ENCODE data around the gene CORO7. TPM values are rescaled to one million over a fixed set of nuclear protein-coding genes. Genes with fewer than 3 reads are reported as not detected.

The CORO7 gene
- total and polyA plus RNA-seq, 9 of the 15 experiments (the other 6 are each of a cell fraction or from before 2014, with no cell fraction given) = 0.45 to 77.2 (median 18.7) TPM

DNA sequence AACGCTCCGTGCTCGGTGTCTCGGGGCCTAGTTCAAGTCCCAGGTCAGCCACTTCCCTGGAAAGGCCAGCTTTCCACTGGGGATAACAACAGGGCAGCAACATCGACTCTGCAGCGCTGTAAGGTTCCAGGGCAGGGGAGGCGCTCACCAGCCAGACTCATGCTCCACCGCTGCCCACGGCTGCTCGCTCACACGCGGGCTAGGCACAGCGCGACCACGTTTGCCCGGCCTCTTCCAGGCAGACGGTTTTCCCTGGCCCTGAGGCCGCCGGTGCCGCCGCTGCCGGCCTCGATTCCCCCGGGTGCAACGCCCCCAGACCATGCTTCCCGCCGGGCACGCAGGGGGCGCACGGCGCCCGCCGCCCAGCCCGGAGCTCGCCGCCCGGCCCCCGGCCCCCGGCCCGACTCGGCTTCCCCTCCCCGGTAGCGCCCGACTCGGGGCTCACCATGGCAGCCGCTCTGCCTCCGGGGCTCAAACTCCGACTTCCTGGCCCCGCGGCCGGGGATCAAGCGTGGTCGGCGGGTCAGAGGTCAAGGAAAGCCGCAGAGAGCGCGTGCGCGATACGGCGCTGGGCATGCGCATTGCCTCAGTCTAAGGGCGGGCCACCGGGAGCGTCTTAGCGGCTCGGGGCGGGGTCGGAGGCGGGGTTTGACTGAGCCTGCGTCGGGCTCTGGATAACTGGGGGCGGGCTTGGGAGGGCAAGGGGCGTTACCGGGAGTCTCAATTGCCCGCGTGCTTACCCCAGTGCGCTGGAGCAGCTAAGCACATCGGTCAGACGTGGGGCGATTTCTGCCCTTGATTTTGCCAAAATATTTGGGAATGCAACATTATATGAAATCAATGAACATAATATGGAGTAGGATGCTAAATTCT is 65.4 kb downstream of the CORO7 start, which contains the start of gene PAM16 (continued):
- TF ChIP-seq GTF2F1 (IDR thresholded peaks at IDR 0.05; ENCODE audit: low read depth, low read length) = no peak
- TF ChIP-seq PRPF4 (IDR thresholded peaks at IDR 0.05; ENCODE audit: insufficient read depth, low read depth, low read length, poor library complexity, severe bottlenecking) = no peak
- TF ChIP-seq SAFB (IDR thresholded peaks at IDR 0.05; ENCODE audit: borderline replicate concordance, low read depth, low read length) = no peak
- TF ChIP-seq NR1H2 (CRISPR knock-in tag; IDR thresholded peaks at IDR 0.05) = no peak
- TF ChIP-seq BRD9 (IDR thresholded peaks at IDR 0.05; ENCODE audit: low read depth, partially characterized antibody) = no peak
- no peak for TF ChIP-seq ETV6 (IDR thresholded peaks at IDR 0.05; ENCODE audit: borderline replicate concordance in 1 of 2, low read depth in 2 of 2, low read length in 1 of 2)
- no peak for TF ChIP-seq ETV6 (CRISPR knock-in tag; IDR thresholded peaks at IDR 0.05; ENCODE audit: borderline replicate concordance)
- TF ChIP-seq, protein P1, sequence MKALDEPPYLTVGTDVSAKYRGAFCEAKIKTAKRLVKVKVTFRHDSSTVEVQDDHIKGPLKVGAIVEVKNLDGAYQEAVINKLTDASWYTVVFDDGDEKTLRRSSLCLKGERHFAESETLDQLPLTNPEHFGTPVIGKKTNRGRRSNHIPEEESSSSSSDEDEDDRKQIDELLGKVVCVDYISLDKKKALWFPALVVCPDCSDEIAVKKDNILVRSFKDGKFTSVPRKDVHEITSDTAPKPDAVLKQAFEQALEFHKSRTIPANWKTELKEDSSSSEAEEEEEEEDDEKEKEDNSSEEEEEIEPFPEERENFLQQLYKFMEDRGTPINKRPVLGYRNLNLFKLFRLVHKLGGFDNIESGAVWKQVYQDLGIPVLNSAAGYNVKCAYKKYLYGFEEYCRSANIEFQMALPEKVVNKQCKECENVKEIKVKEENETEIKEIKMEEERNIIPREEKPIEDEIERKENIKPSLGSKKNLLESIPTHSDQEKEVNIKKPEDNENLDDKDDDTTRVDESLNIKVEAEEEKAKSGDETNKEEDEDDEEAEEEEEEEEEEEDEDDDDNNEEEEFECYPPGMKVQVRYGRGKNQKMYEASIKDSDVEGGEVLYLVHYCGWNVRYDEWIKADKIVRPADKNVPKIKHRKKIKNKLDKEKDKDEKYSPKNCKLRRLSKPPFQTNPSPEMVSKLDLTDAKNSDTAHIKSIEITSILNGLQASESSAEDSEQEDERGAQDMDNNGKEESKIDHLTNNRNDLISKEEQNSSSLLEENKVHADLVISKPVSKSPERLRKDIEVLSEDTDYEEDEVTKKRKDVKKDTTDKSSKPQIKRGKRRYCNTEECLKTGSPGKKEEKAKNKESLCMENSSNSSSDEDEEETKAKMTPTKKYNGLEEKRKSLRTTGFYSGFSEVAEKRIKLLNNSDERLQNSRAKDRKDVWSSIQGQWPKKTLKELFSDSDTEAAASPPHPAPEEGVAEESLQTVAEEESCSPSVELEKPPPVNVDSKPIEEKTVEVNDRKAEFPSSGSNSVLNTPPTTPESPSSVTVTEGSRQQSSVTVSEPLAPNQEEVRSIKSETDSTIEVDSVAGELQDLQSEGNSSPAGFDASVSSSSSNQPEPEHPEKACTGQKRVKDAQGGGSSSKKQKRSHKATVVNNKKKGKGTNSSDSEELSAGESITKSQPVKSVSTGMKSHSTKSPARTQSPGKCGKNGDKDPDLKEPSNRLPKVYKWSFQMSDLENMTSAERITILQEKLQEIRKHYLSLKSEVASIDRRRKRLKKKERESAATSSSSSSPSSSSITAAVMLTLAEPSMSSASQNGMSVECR (CRISPR knock-in tag; IDR thresholded peaks at IDR 0.05) = peak; percentile 79
- TF ChIP-seq RUNX1 (IDR thresholded peaks at IDR 0.05; ENCODE audit: low read depth) = no peak
- no peak for TF ChIP-seq HDAC3 (IDR thresholded peaks at IDR 0.05; ENCODE audit: borderline replicate concordance, partially characterized antibody)
- 0 out of 2 replicates have a peak, but pooled peaks have one; percentile 21 for TF ChIP-seq CBFB (CRISPR knock-in tag; IDR thresholded peaks at IDR 0.05)
- peak; percentile 94 for TF ChIP-seq NR2C1 (IDR thresholded peaks at IDR 0.05)
- peak; percentile 96 for TF ChIP-seq NR2C1 (tag; IDR thresholded peaks at IDR 0.05)
- TF ChIP-seq EWSR1 (IDR thresholded peaks at IDR 0.05; ENCODE audit: borderline replicate concordance, low read depth, partially characterized antibody) = no peak
- no peak for TF ChIP-seq PYGO2 (tag; IDR thresholded peaks at IDR 0.05)
- TF ChIP-seq C11orf30 (IDR thresholded peaks at IDR 0.05; ENCODE audit: low read depth) = no peak
- no peak for TF ChIP-seq GATA2 (CRISPR knock-in tag; IDR thresholded peaks at IDR 0.05)
- TF ChIP-seq, protein P2, sequence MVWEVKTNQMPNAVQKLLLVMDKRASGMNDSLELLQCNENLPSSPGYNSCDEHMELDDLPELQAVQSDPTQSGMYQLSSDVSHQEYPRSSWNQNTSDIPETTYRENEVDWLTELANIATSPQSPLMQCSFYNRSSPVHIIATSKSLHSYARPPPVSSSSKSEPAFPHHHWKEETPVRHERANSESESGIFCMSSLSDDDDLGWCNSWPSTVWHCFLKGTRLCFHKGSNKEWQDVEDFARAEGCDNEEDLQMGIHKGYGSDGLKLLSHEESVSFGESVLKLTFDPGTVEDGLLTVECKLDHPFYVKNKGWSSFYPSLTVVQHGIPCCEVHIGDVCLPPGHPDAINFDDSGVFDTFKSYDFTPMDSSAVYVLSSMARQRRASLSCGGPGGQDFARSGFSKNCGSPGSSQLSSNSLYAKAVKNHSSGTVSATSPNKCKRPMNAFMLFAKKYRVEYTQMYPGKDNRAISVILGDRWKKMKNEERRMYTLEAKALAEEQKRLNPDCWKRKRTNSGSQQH (CRISPR knock-in tag; IDR thresholded peaks at IDR 0.05) = no peak
- TF ChIP-seq, protein P3, sequence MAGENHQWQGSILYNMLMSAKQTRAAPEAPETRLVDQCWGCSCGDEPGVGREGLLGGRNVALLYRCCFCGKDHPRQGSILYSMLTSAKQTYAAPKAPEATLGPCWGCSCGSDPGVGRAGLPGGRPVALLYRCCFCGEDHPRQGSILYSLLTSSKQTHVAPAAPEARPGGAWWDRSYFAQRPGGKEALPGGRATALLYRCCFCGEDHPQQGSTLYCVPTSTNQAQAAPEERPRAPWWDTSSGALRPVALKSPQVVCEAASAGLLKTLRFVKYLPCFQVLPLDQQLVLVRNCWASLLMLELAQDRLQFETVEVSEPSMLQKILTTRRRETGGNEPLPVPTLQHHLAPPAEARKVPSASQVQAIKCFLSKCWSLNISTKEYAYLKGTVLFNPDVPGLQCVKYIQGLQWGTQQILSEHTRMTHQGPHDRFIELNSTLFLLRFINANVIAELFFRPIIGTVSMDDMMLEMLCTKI (IDR thresholded peaks at IDR 0.05; ENCODE audit: partially characterized antibody) = no peak
- TF ChIP-seq NR2F6 (CRISPR knock-in tag; IDR thresholded peaks at IDR 0.05) = 0 out of 2 replicates have a peak, but pooled peaks have one; percentile 51

Data from K562 (cell line).